ENCODE measurements around the gene SDK1.

SDK1 gene

DNA sequence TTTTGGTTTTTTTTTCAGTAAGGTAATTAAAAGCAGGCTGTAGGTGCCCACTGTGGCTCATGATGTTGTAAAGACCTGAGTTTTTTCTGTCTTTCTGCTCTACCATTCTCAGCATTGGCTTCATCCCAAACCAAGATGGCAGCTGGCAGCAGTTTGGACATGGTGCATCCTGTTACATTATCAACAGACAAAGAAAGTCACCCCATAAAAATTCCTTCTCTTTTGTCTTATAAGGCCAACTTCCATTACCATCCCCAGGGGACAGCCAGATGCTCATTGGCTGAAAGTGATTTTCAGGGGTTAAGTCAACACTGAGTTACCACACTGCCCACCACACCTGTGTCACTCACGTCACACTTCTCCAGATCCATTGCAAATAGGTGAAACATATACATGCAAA lies 558.4 kb downstream of the SDK1 start:
- Histone ChIP-seq H3K9me2 (replicated peaks; ENCODE audit: control insufficient read depth, low read length) (no peaks in the 10 kb centered on the region), H3F3A (ENCODE audit: control insufficient read depth, insufficient read depth) (no peaks in the 10 kb centered on the region), H3K4me1 (ENCODE audit: control insufficient read depth, low read length) (peaks cover 8% of the 10 kb centered on the region), H3K79me2 (ENCODE audit: control insufficient read depth, low read length) (no peaks in the 10 kb centered on the region), H3K9me3 (ENCODE audit: control insufficient read depth, insufficient read depth, low read length) (no peaks in the 10 kb centered on the region), H3K36me3 (ENCODE audit: control insufficient read depth, low read length) (no peaks in the 10 kb centered on the region), H3K27me3 (ENCODE audit: control insufficient read depth, low read length) (0 out of 2 replicates have a peak, but pooled peaks cover 4% of the 10 kb centered on the region), H4K20me1 (ENCODE audit: control insufficient read depth, insufficient read depth, low read depth, low read length) (no peaks in the 10 kb centered on the region), H3K4me3 (ENCODE audit: low read length) (no peak overlapping the region), H3K27ac (ENCODE audit: low read depth, low read length) (no peak overlapping the region), H3K4me2 (ENCODE audit: low read length) (no peak overlapping the region)
- no peak for TF ChIP-seq EZH2phosphoT487 (IDR thresholded peaks at IDR 0.05; ENCODE audit: borderline replicate concordance, low read length)
- TF ChIP-seq, protein P1, sequence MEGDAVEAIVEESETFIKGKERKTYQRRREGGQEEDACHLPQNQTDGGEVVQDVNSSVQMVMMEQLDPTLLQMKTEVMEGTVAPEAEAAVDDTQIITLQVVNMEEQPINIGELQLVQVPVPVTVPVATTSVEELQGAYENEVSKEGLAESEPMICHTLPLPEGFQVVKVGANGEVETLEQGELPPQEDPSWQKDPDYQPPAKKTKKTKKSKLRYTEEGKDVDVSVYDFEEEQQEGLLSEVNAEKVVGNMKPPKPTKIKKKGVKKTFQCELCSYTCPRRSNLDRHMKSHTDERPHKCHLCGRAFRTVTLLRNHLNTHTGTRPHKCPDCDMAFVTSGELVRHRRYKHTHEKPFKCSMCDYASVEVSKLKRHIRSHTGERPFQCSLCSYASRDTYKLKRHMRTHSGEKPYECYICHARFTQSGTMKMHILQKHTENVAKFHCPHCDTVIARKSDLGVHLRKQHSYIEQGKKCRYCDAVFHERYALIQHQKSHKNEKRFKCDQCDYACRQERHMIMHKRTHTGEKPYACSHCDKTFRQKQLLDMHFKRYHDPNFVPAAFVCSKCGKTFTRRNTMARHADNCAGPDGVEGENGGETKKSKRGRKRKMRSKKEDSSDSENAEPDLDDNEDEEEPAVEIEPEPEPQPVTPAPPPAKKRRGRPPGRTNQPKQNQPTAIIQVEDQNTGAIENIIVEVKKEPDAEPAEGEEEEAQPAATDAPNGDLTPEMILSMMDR (IDR thresholded peaks at IDR 0.05; ENCODE audit: low read depth, low read length, poor library complexity, severe bottlenecking), result no peak

DNA sequence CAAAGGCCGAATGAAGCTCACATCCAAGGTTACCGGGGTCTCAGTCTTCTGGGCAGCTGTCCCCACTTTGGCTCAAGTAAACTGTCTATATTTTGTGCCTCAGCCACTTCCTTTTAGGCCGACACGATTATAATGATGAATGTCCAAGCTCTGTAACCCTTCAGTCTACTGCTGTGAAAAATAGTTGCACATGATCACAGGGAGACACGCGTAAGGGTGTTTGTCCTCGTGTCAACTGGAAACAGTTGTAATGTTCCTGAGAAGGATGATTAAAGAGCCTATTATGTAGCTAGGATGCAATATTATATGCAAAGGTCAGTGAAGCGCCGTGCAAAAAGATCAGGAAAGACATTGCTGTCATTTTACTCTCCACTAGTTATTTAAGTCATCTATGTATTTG lies 559.9 kb downstream of the SDK1 start:
- Histone ChIP-seq H3K4me1 (ENCODE audit: control insufficient read depth, low read length) (peaks cover 8% of the 10 kb centered on the region), H3F3A (ENCODE audit: control insufficient read depth, insufficient read depth) (no peaks in the 10 kb centered on the region), H3K9me2 (replicated peaks; ENCODE audit: control insufficient read depth, low read length) (no peaks in the 10 kb centered on the region), H3K9me3 (ENCODE audit: control insufficient read depth, insufficient read depth, low read length) (no peaks in the 10 kb centered on the region), H3K36me3 (ENCODE audit: control insufficient read depth, low read length) (no peaks in the 10 kb centered on the region), H3K4me3 (ENCODE audit: low read length) (no peak overlapping the region), H3K79me2 (ENCODE audit: control insufficient read depth, low read length) (no peaks in the 10 kb centered on the region), H3K27me3 (ENCODE audit: control insufficient read depth, low read length) (0 out of 2 replicates have a peak, but pooled peaks cover 4% of the 10 kb centered on the region), H3K27ac (ENCODE audit: low read depth, low read length) (no peak overlapping the region), H3K4me2 (ENCODE audit: low read length) (no peak overlapping the region), H4K20me1 (ENCODE audit: control insufficient read depth, insufficient read depth, low read depth, low read length) (no peaks in the 10 kb centered on the region)
- TF ChIP-seq EZH2phosphoT487 (IDR thresholded peaks at IDR 0.05; ENCODE audit: borderline replicate concordance, low read length), result no peak
- TF ChIP-seq, protein P1 (IDR thresholded peaks at IDR 0.05; ENCODE audit: low read depth, low read length, poor library complexity, severe bottlenecking), result no peak

DNA sequence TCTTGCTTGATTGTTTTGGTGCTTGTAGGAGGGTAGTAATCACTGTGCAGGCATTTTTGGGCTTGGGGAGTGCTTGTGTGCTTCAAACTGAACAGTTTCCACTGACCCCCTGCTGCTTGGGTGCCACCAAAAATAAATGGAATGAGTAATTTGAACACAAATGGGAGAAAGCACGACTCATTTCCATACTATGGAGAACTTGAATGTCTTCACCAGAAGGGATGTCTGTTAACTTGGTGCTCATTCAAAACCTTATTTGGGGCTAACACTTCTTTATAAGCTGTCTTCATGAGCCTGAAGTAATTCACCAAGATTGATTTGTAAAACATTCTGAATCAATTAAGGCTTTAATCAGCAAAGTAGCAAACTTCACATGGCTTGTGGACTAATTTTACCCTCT lies 560.3 kb downstream of the SDK1 start:
- no peak overlapping the region for H3K4me2 ChIP-seq (ENCODE audit: low read length)
- H4K20me1 ChIP-seq (ENCODE audit: control insufficient read depth, insufficient read depth, low read depth, low read length), result no peaks in the 10 kb centered on the region
- TF ChIP-seq, protein P1 (IDR thresholded peaks at IDR 0.05; ENCODE audit: low read depth, low read length, poor library complexity, severe bottlenecking), result no peak
- no peak for TF ChIP-seq EZH2phosphoT487 (IDR thresholded peaks at IDR 0.05; ENCODE audit: borderline replicate concordance, low read length)
- no peak overlapping the region for H3K27ac ChIP-seq (ENCODE audit: low read depth, low read length)
- H3K9me2 ChIP-seq (replicated peaks; ENCODE audit: control insufficient read depth, low read length), result no peaks in the 10 kb centered on the region
- H3K27me3 ChIP-seq (ENCODE audit: control insufficient read depth, low read length), result 0 out of 2 replicates have a peak, but pooled peaks cover 4% of the 10 kb centered on the region
- H3K9me3 ChIP-seq (ENCODE audit: control insufficient read depth, insufficient read depth, low read length), result no peaks in the 10 kb centered on the region
- H3K4me1 ChIP-seq (ENCODE audit: control insufficient read depth, low read length), result peaks cover 8% of the 10 kb centered on the region
- no peaks in the 10 kb centered on the region for H3K79me2 ChIP-seq (ENCODE audit: control insufficient read depth, low read length)
- H3K4me3 ChIP-seq (ENCODE audit: low read length), result no peak overlapping the region
- no peaks in the 10 kb centered on the region for H3F3A ChIP-seq (ENCODE audit: control insufficient read depth, insufficient read depth)
- no peaks in the 10 kb centered on the region for H3K36me3 ChIP-seq (ENCODE audit: control insufficient read depth, low read length)

All from DOHH2 (cell line).